Suppressor macrophage treated with lipopolysaccharide for 4 hours (primary cell): ENCODE data around the gene RAD51C.
"Not testable (repeated sequence)": the region's sequence is repeated elsewhere in the genome, so short reads cannot be mapped to it uniquely, and the experiment has no call there.

Source experiments
- DNase-seq: peaks from one replicate; pipeline ENCODE4 v3.0.0-alpha.2; 2020

The RAD51C gene

GRCh38 chr17:58684462-58684861, 7.9 kb upstream of the RAD51C start:
- DNase-seq, result not testable (repeated sequence)

- no peak for DNase-seq
Measured at GRCh38 chr17:58686980-58687379, 5.4 kb upstream of the RAD51C start.

- DNase-seq, result no peak
Measured at GRCh38 chr17:58688521-58688920, 3.9 kb upstream of the RAD51C start.

GRCh38 chr17:58690033-58690432, 2.4 kb upstream of the RAD51C start:
- DNase-seq, result not testable (repeated sequence)

- DNase-seq, result no peak
Measured at GRCh38 chr17:58691701-58692238, 632 bp upstream of the RAD51C start, which contains the start of gene TEX14. Gene TEX14 (minus strand): TSS chr17:58692045. CDS start chr17:58652001, 40,044 bp downstream.

- DNase-seq, result peak; percentile 9
Measured at GRCh38 chr17:58693208-58693607, 806 bp downstream of the RAD51C start.

- DNase-seq, result no peak
Measured at GRCh38 chr17:58693751-58694150, 1.3 kb downstream of the RAD51C start.

- DNase-seq, result no peak
Measured at GRCh38 chr17:58694302-58694701, 1.9 kb downstream of the RAD51C start.

- no peak for DNase-seq
Measured at GRCh38 chr17:58694826-58695225, 2.4 kb downstream of the RAD51C start.

GRCh38 chr17:58699771-58700170, 7.4 kb downstream of the RAD51C start:
- no peak for DNase-seq

- no peak for DNase-seq
Measured at GRCh38 chr17:58702045-58702476, 9.7 kb downstream of the RAD51C start.

- no peak for DNase-seq
Measured at GRCh38 chr17:58702708-58703107, 10.3 kb downstream of the RAD51C start.

- no peak for DNase-seq
Measured at GRCh38 chr17:58703137-58703915, 10.9 kb downstream of the RAD51C start.

GRCh38 chr17:58703916-58704286, 11.5 kb downstream of the RAD51C start:
- DNase-seq, result no peak

GRCh38 chr17:58706351-58707140, 14.1 kb downstream of the RAD51C start:
- no peak for DNase-seq

GRCh38 chr17:58710948-58711552, 18.6 kb downstream of the RAD51C start:
- DNase-seq, result peak; percentile 86

- DNase-seq, result no peak
Measured at GRCh38 chr17:58722274-58722673, 29.9 kb downstream of the RAD51C start.

- DNase-seq, result no peak
Measured at GRCh38 chr17:58722696-58723095, 30.3 kb downstream of the RAD51C start.

GRCh38 chr17:58728798-58729197, 36.4 kb downstream of the RAD51C start:
- DNase-seq, result no peak

- DNase-seq, result no peak
Measured at GRCh38 chr17:58730937-58731336, 38.5 kb downstream of the RAD51C start.

GRCh38 chr17:58734040-58734439, 41.6 kb downstream of the RAD51C start:
- DNase-seq, result no peak

GRCh38 chr17:58734811-58735210, 42.4 kb downstream of the RAD51C start:
- DNase-seq, result no peak

GRCh38 chr17:58741121-58741625, 48.8 kb downstream of the RAD51C start:
- no peak for DNase-seq
